Endothelial cell of umbilical vein (primary cell): ENCODE measurements around the gene ZNF679.

Experiments used
- CTCF ChIP-seq, 2 donors: IDR thresholded peaks; 1 replicate in 1 of 2; 2 replicates in 1 of 2; pipeline ENCODE4 v1.5.1; 2011; ENCODE audit warnings: low read length in 2 of 2, mild to moderate bottlenecking in 2 of 2, moderate library complexity in 2 of 2, control low read depth in 1 of 2, inconsistent platforms in 1 of 2, low read depth in 1 of 2; ENCODE audit not compliant: insufficient read depth in 1 of 2; ENCODE audit errors: extremely low read depth in 1 of 2
- EZH2 ChIP-seq: IDR thresholded peaks from 2 replicates; pipeline ENCODE4 v1.6.1; 2012; ENCODE audit warnings: borderline replicate concordance, low read depth, mild to moderate bottlenecking, moderate library complexity, low read length, inconsistent platforms; ENCODE audit not compliant: severe bottlenecking
- FOS ChIP-seq: IDR thresholded peaks from 2 replicates; pipeline ENCODE4 v1.6.1; 2011; ENCODE audit warnings: mild to moderate bottlenecking, low read length, moderate library complexity, borderline replicate concordance; ENCODE audit not compliant: insufficient read depth
- GATA2 ChIP-seq: IDR thresholded peaks from 2 replicates; pipeline ENCODE4 v1.7.0; 2011; ENCODE audit warnings: low read depth, mild to moderate bottlenecking, moderate library complexity, mixed read lengths, low read length; ENCODE audit not compliant: insufficient read length, insufficient read depth
- JUN ChIP-seq: IDR thresholded peaks from 2 replicates; pipeline ENCODE4 v1.6.1; 2011; ENCODE audit warnings: borderline replicate concordance, low read depth; ENCODE audit not compliant: insufficient read length, insufficient read depth
- MYC ChIP-seq: IDR thresholded peaks from one replicate; pipeline ENCODE4 v1.6.1; 2011; ENCODE audit warnings: mild to moderate bottlenecking, low read depth, low read length
- POLR2A ChIP-seq: IDR thresholded peaks from 2 replicates; pipeline ENCODE4 v1.6.1; 2012; ENCODE audit warnings: low read depth, mild to moderate bottlenecking, control low read depth, low read length
- POLR2AphosphoS5 ChIP-seq: IDR thresholded peaks from 2 replicates; pipeline ENCODE4 v1.6.1; 2012; ENCODE audit warnings: low read depth, mild to moderate bottlenecking, control low read depth, low read length, moderate library complexity; ENCODE audit not compliant: insufficient read depth
- TF ChIP-seq, protein P1 (sequence below): IDR thresholded peaks from 2 replicates; pipeline ENCODE4 v1.6.1; 2011; ENCODE audit not compliant: insufficient read depth, insufficient read length

GRCh38 chr7:64277630-64278029, 49.4 kb downstream of the ZNF679 start:
- TF ChIP-seq CTCF (IDR thresholded peaks at IDR 0.05; ENCODE audit: extremely low read depth in 1 of 2, insufficient read depth in 1 of 2, low read depth in 1 of 2, low read length in 2 of 2) = no peak
- no peak for TF ChIP-seq EZH2
- TF ChIP-seq, protein P1, sequence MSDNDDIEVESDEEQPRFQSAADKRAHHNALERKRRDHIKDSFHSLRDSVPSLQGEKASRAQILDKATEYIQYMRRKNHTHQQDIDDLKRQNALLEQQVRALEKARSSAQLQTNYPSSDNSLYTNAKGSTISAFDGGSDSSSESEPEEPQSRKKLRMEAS = no peak
- no peak for TF ChIP-seq MYC
- no peak for TF ChIP-seq POLR2AphosphoS5
- no peak for TF ChIP-seq POLR2A
- no peak for TF ChIP-seq JUN
- no peak for TF ChIP-seq GATA2
- TF ChIP-seq FOS = no peak
